ENCODE data around the gene NOC2L. TPM values are rescaled to one million over a fixed set of nuclear protein-coding genes. Genes with fewer than 3 reads are reported as not detected.

Gene NOC2L
- total RNA-seq, 1 donor from 2014 or later: 106 TPM

GRCh38 chr1:938711-939489 is 20.2 kb downstream of the NOC2L start:
- Mint-ChIP-seq H3K27me3 (ENCODE audit: low read depth) (peaks cover 69% of the 10 kb centered on the region), H3K4me1 (no peaks in the 10 kb centered on the region), H3K4me3 (peak overlapping the region; percentile 49), H3K36me3 (ENCODE audit: low read depth) (no peaks in the 10 kb centered on the region), H3K9me3 (no peaks in the 10 kb centered on the region), H3K27ac (ENCODE audit: unreplicated experiment) (no peak overlapping the region)
- DNase-seq (ENCODE audit: low read depth, low spot score): no peak
- TF ChIP-seq CTCF (conservative IDR thresholded peaks at IDR 0.05): no peak

GRCh38 chr1:938088-938683 is 20.9 kb downstream of the NOC2L start:
- DNase-seq (ENCODE audit: low read depth, low spot score): no peak
- Mint-ChIP-seq H3K4me3 (peak overlapping the region; percentile 19), H3K27ac (ENCODE audit: unreplicated experiment) (no peak overlapping the region), H3K4me1 (no peaks in the 10 kb centered on the region), H3K27me3 (ENCODE audit: low read depth) (peaks cover 69% of the 10 kb centered on the region), H3K36me3 (ENCODE audit: low read depth) (no peaks in the 10 kb centered on the region), H3K9me3 (no peaks in the 10 kb centered on the region)
- no peak for TF ChIP-seq CTCF (conservative IDR thresholded peaks at IDR 0.05)

- Mint-ChIP-seq H3K27me3 (ENCODE audit: low read depth) (peaks cover 71% of the 10 kb centered on the region), H3K27ac (ENCODE audit: unreplicated experiment) (no peak overlapping the region), H3K4me1 (no peaks in the 10 kb centered on the region), H3K36me3 (ENCODE audit: low read depth) (no peaks in the 10 kb centered on the region), H3K4me3 (peak overlapping the region; percentile 19), H3K9me3 (no peaks in the 10 kb centered on the region)
- no peak for TF ChIP-seq CTCF (conservative IDR thresholded peaks at IDR 0.05)
- DNase-seq (ENCODE audit: low read depth, low spot score): no peak
These were observed 21.5 kb downstream of the NOC2L start for GRCh38 chr1:937521-937920.

- no peak for TF ChIP-seq CTCF (conservative IDR thresholded peaks at IDR 0.05)
- Mint-ChIP-seq H3K9me3 (no peaks in the 10 kb centered on the region), H3K36me3 (ENCODE audit: low read depth) (no peaks in the 10 kb centered on the region), H3K4me3 (no peak overlapping the region), H3K27ac (ENCODE audit: unreplicated experiment) (no peak overlapping the region), H3K27me3 (ENCODE audit: low read depth) (peaks cover 80% of the 10 kb centered on the region), H3K4me1 (no peaks in the 10 kb centered on the region)
- no peak for DNase-seq (ENCODE audit: low read depth, low spot score)
These were observed 22.4 kb downstream of the NOC2L start for GRCh38 chr1:936348-937264.

- Mint-ChIP-seq H3K27me3 (ENCODE audit: low read depth) (peaks cover 81% of the 10 kb centered on the region), H3K36me3 (ENCODE audit: low read depth) (no peaks in the 10 kb centered on the region), H3K4me3 (no peak overlapping the region), H3K9me3 (no peaks in the 10 kb centered on the region), H3K27ac (ENCODE audit: unreplicated experiment) (no peak overlapping the region), H3K4me1 (no peaks in the 10 kb centered on the region)
- no peak for DNase-seq (ENCODE audit: low read depth, low spot score)
- no peak for TF ChIP-seq CTCF (conservative IDR thresholded peaks at IDR 0.05)
These were observed 23.3 kb downstream of the NOC2L start for GRCh38 chr1:935751-936231.

Data from neural crest cell (in vitro differentiated cells).